ENCODE data around the gene SPINT1.

The SPINT1 gene

GRCh38 chr15:40832903-40833302 lies 10.9 kb upstream of the SPINT1 start (continued):
- TF ChIP-seq OSR1 (CRISPR knock-in tag; IDR thresholded peaks at IDR 0.05) (no peak), ISL1 (CRISPR knock-in tag; IDR thresholded peaks at IDR 0.05) (no peak), ESRRG (CRISPR knock-in tag; IDR thresholded peaks at IDR 0.05) (no peak)

GRCh38 chr15:40836020-40836419 lies 7.8 kb upstream of the SPINT1 start:
- TF ChIP-seq ESRRG (CRISPR knock-in tag; IDR thresholded peaks at IDR 0.05) (no peak), ZFP30 (CRISPR knock-in tag; IDR thresholded peaks at IDR 0.05) (no peak), CSRNP3 (CRISPR knock-in tag; IDR thresholded peaks at IDR 0.05) (no peak)
- ATAC-seq, result no peak

- TF ChIP-seq ISL1 (CRISPR knock-in tag; IDR thresholded peaks at IDR 0.05) (no peak), ZNF8 (CRISPR knock-in tag; IDR thresholded peaks at IDR 0.05) (no peak), CSDC2 (CRISPR knock-in tag; IDR thresholded peaks at IDR 0.05) (no peak), TCF4 (CRISPR knock-in tag; IDR thresholded peaks at IDR 0.05; ENCODE audit: borderline replicate concordance) (no peak), ZFP30 (CRISPR knock-in tag; IDR thresholded peaks at IDR 0.05) (no peak), TSHZ2 (CRISPR knock-in tag; IDR thresholded peaks at IDR 0.05) (no peak), ZNF565 (CRISPR knock-in tag; conservative IDR thresholded peaks at IDR 0.05; ENCODE audit: low read depth) (no peak), CSRNP3 (CRISPR knock-in tag; IDR thresholded peaks at IDR 0.05) (no peak), ZC3H10 (CRISPR knock-in tag; IDR thresholded peaks at IDR 0.05) (no peak)
- TF ChIP-seq, protein P1, sequence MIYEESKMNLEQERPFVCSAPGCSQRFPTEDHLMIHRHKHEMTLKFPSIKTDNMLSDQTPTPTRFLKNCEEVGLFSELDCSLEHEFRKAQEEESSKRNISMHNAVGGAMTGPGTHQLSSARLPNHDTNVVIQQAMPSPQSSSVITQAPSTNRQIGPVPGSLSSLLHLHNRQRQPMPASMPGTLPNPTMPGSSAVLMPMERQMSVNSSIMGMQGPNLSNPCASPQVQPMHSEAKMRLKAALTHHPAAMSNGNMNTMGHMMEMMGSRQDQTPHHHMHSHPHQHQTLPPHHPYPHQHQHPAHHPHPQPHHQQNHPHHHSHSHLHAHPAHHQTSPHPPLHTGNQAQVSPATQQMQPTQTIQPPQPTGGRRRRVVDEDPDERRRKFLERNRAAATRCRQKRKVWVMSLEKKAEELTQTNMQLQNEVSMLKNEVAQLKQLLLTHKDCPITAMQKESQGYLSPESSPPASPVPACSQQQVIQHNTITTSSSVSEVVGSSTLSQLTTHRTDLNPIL (CRISPR knock-in tag; IDR thresholded peaks at IDR 0.05; ENCODE audit: low read depth), result no peak
- no peak for ATAC-seq
Observed at GRCh38 chr15:40838756-40839155, 5.1 kb upstream of the SPINT1 start.

DNA sequence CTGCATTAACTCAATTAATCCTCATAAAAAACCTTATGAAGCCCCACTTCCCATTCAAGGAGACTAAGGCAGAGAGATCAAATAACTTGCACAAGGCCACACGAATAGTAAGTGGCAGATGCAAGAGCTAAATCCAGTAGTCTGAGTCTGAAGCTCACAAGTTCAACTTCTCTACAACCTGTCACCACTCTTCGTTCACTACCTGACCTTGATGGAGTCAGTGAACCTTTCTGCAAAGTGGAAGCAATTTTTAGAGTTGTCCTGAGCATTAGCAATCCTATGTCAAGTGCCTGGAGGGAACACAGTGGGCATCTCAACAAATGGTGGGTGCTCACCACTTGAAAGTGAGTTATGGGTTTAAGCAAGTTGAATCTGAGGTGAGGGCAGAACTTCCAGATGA lies 2.1 kb upstream of the SPINT1 start:
- TF ChIP-seq RARB (CRISPR knock-in tag; IDR thresholded peaks at IDR 0.05), result no peak
- TF ChIP-seq, protein P2, sequence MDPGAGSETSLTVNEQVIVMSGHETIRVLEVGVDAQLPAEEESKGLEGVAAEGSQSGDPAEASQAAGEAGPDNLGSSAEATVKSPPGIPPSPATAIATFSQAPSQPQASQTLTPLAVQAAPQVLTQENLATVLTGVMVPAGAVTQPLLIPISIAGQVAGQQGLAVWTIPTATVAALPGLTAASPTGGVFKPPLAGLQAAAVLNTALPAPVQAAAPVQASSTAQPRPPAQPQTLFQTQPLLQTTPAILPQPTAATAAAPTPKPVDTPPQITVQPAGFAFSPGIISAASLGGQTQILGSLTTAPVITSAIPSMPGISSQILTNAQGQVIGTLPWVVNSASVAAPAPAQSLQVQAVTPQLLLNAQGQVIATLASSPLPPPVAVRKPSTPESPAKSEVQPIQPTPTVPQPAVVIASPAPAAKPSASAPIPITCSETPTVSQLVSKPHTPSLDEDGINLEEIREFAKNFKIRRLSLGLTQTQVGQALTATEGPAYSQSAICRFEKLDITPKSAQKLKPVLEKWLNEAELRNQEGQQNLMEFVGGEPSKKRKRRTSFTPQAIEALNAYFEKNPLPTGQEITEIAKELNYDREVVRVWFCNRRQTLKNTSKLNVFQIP (CRISPR knock-in tag; IDR thresholded peaks at IDR 0.05; ENCODE audit: borderline replicate concordance, low read depth), result no peak
- TF ChIP-seq ZNF70 (CRISPR knock-in tag; IDR thresholded peaks at IDR 0.05), result no peak
- TF ChIP-seq, protein P1 (CRISPR knock-in tag; IDR thresholded peaks at IDR 0.05; ENCODE audit: low read depth), result no peak
- TF ChIP-seq OSR1 (CRISPR knock-in tag; IDR thresholded peaks at IDR 0.05), result no peak
- TF ChIP-seq, protein P3, sequence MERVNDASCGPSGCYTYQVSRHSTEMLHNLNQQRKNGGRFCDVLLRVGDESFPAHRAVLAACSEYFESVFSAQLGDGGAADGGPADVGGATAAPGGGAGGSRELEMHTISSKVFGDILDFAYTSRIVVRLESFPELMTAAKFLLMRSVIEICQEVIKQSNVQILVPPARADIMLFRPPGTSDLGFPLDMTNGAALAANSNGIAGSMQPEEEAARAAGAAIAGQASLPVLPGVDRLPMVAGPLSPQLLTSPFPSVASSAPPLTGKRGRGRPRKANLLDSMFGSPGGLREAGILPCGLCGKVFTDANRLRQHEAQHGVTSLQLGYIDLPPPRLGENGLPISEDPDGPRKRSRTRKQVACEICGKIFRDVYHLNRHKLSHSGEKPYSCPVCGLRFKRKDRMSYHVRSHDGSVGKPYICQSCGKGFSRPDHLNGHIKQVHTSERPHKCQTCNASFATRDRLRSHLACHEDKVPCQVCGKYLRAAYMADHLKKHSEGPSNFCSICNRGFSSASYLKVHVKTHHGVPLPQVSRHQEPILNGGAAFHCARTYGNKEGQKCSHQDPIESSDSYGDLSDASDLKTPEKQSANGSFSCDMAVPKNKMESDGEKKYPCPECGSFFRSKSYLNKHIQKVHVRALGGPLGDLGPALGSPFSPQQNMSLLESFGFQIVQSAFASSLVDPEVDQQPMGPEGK (CRISPR knock-in tag; IDR thresholded peaks at IDR 0.05; ENCODE audit: borderline replicate concordance), result no peak
- ATAC-seq, result no peak

Measured in SK-N-SH treated with all-trans-retinoic acid at 6 μM for 48 hours (cell line).